Osteocyte (in vitro differentiated cells): ENCODE data around the gene NOS1AP. TPM values are rescaled to one million over a fixed set of nuclear protein-coding genes. Genes with fewer than 3 reads are reported as not detected.

Experiments
- DNase-seq: peaks from one replicate; pipeline ENCODE4 v3.0.0; 2021; ENCODE audit warnings: mixed read lengths; ENCODE audit not compliant: unreplicated experiment; ENCODE audit errors: extremely low spot score
- H3K27ac Mint-ChIP-seq: one replicate; pipeline ENCODE4 v1.8.0; 2021; ENCODE audit warnings: mild to moderate bottlenecking, mixed read lengths; ENCODE audit not compliant: unreplicated experiment
- H3K27me3 Mint-ChIP-seq: one replicate; pipeline ENCODE4 v1.8.0; 2021; ENCODE audit warnings: mixed read lengths; ENCODE audit not compliant: unreplicated experiment
- H3K36me3 Mint-ChIP-seq: one replicate; pipeline ENCODE4 v1.8.0; 2021; ENCODE audit warnings: mixed read lengths; ENCODE audit not compliant: unreplicated experiment
- H3K4me1 Mint-ChIP-seq: one replicate; pipeline ENCODE4 v1.8.0; 2021; ENCODE audit warnings: mixed read lengths; ENCODE audit not compliant: unreplicated experiment
- H3K4me3 Mint-ChIP-seq: one replicate; pipeline ENCODE4 v1.8.0; 2021; ENCODE audit warnings: mild to moderate bottlenecking, moderate library complexity, mixed read lengths; ENCODE audit not compliant: unreplicated experiment
- H3K9me3 Mint-ChIP-seq: one replicate; pipeline ENCODE4 v1.8.0; 2021; ENCODE audit warnings: mixed read lengths; ENCODE audit not compliant: unreplicated experiment
- CTCF ChIP-seq: fragments of 200-600 bp; sonication (generic); IDR thresholded peaks from 2 replicates; pipeline ENCODE4 v1.5.0; 2021; ENCODE audit warnings: antibody characterized with exemption, mild to moderate bottlenecking, moderate library complexity
- total RNA-seq: library from RNA; stranded (reverse); gene quantifications from 2 replicates; pipeline ENCODE4 v1.2.1, GENCODE V29; 2021

NOS1AP gene
- total RNA-seq, 1 donor from 2014 or later: 2.5 TPM

- H3K27ac Mint-ChIP-seq: peak overlapping the region; percentile 28
- peaks cover 10% of the 10 kb centered on the region for H3K27me3 Mint-ChIP-seq
- no peaks in the 10 kb centered on the region for H3K36me3 Mint-ChIP-seq
- DNase-seq: no peak
- no peak overlapping the region for H3K4me3 Mint-ChIP-seq
- TF ChIP-seq CTCF: no peak
- peaks cover 26% of the 10 kb centered on the region for H3K4me1 Mint-ChIP-seq
- H3K9me3 Mint-ChIP-seq: peaks cover 4% of the 10 kb centered on the region
Measured at GRCh38 chr1:162161916-162162550, 92.5 kb downstream of the NOS1AP start.

DNA sequence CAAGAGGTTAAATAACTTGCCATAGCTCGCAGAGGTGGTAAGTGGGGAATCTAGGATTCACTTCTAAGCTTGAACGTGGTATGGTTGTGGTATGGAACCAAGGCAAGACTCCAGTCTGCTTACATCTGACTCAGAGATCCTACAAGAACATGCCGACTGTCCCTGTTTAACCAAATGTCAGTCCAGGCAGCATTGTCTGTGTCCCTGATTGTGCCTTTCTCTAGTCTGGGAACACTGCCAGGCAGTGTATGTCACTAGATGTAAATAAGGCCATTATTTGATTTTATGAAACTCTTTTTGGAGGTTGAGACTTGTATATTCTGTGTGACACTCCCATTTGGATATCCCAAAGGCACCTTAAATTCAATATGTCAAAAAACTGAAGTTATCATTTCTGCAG lies 96.0 kb downstream of the NOS1AP start:
- peaks cover 37% of the 10 kb centered on the region for H3K4me1 Mint-ChIP-seq
- H3K27me3 Mint-ChIP-seq: peaks cover 5% of the 10 kb centered on the region
- peaks cover 4% of the 10 kb centered on the region for H3K9me3 Mint-ChIP-seq
- no peak overlapping the region for H3K27ac Mint-ChIP-seq
- TF ChIP-seq CTCF: no peak
- H3K4me3 Mint-ChIP-seq: no peak overlapping the region
- H3K36me3 Mint-ChIP-seq: no peaks in the 10 kb centered on the region
- DNase-seq: no peak

- Mint-ChIP-seq H3K4me3 (no peak overlapping the region), H3K27ac (no peak overlapping the region), H3K36me3 (no peaks in the 10 kb centered on the region), H3K9me3 (no peaks in the 10 kb centered on the region), H3K27me3 (peaks cover 5% of the 10 kb centered on the region), H3K4me1 (peaks cover 40% of the 10 kb centered on the region)
- TF ChIP-seq CTCF: no peak
- no peak for DNase-seq
Measured at GRCh38 chr1:162166917-162167615, 97.6 kb downstream of the NOS1AP start.

- Mint-ChIP-seq H3K4me1 (peaks cover 30% of the 10 kb centered on the region), H3K9me3 (no peaks in the 10 kb centered on the region), H3K27ac (no peak overlapping the region), H3K36me3 (no peaks in the 10 kb centered on the region), H3K27me3 (peaks cover 5% of the 10 kb centered on the region), H3K4me3 (no peak overlapping the region)
- no peak for TF ChIP-seq CTCF
- no peak for DNase-seq
Measured at GRCh38 chr1:162168261-162168660, 98.8 kb downstream of the NOS1AP start.

GRCh38 chr1:162169031-162169790 lies 99.7 kb downstream of the NOS1AP start:
- peaks cover 25% of the 10 kb centered on the region for H3K4me1 Mint-ChIP-seq
- no peak for TF ChIP-seq CTCF
- no peak overlapping the region for H3K27ac Mint-ChIP-seq
- H3K9me3 Mint-ChIP-seq: no peaks in the 10 kb centered on the region
- no peak for DNase-seq
- no peaks in the 10 kb centered on the region for H3K36me3 Mint-ChIP-seq
- no peak overlapping the region for H3K4me3 Mint-ChIP-seq
- H3K27me3 Mint-ChIP-seq: peaks cover 5% of the 10 kb centered on the region
